Mammary epithelial cell (primary cell): Measurements from ENCODE around the gene SFMBT2.

Experiments used
- EZH2 ChIP-seq: IDR thresholded peaks from 2 replicates; pipeline ENCODE4 v1.6.1; 2012; ENCODE audit warnings: low read length, inconsistent platforms, borderline replicate concordance
- TF ChIP-seq, protein P1 (sequence below), 2 donors: IDR thresholded peaks in 1 of 2; conservative IDR thresholded peaks in 1 of 2; 2 replicates each; pipeline ENCODE4 v1.5.1; 2011 to 2012; ENCODE audit warnings: inconsistent platforms in 2 of 2, low read length in 2 of 2, mild to moderate bottlenecking in 2 of 2, control low read depth in 1 of 2, low read depth in 1 of 2; ENCODE audit not compliant: insufficient read depth in 1 of 2; ENCODE audit errors: extremely low read depth in 1 of 2

DNA sequence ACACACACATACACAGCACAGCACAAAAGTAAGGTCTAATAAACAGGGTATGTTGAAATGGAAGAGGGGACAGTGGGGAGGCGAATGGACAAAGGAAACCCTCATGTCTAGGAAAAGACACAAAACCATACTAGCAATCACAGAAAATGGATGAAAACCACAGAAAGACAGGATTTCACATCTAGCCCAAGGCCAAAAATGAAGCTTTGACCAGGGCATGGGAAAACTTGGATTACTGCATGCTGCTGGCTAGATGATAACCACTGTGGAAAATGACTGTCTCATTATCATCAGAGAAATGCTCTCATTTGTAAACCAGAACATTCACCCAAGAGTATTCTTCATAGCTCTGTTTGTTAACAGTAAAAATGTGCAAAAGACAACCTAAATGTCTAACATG is 88.2 kb downstream of the SFMBT2 start:
- TF ChIP-seq, protein P1, sequence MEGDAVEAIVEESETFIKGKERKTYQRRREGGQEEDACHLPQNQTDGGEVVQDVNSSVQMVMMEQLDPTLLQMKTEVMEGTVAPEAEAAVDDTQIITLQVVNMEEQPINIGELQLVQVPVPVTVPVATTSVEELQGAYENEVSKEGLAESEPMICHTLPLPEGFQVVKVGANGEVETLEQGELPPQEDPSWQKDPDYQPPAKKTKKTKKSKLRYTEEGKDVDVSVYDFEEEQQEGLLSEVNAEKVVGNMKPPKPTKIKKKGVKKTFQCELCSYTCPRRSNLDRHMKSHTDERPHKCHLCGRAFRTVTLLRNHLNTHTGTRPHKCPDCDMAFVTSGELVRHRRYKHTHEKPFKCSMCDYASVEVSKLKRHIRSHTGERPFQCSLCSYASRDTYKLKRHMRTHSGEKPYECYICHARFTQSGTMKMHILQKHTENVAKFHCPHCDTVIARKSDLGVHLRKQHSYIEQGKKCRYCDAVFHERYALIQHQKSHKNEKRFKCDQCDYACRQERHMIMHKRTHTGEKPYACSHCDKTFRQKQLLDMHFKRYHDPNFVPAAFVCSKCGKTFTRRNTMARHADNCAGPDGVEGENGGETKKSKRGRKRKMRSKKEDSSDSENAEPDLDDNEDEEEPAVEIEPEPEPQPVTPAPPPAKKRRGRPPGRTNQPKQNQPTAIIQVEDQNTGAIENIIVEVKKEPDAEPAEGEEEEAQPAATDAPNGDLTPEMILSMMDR (conservative IDR thresholded peaks at IDR 0.05 in 1 of 2, IDR thresholded peaks at IDR 0.05 in 1 of 2; ENCODE audit: extremely low read depth in 1 of 2, insufficient read depth in 1 of 2, low read depth in 1 of 2, low read length in 2 of 2) = no peak
- no peak for TF ChIP-seq EZH2
